ENCODE measurements around the gene ZNF844. TPM values are rescaled to one million over a fixed set of nuclear protein-coding genes. Genes with fewer than 3 reads are reported as not detected.
"Not testable (repeated sequence)": the region's sequence is repeated elsewhere in the genome, so short reads cannot be mapped to it uniquely, and the experiment has no call there.

The ZNF844 gene
- total RNA-seq, 2 experiments from 2014 or later = 22.2 to 23.7 TPM

DNA sequence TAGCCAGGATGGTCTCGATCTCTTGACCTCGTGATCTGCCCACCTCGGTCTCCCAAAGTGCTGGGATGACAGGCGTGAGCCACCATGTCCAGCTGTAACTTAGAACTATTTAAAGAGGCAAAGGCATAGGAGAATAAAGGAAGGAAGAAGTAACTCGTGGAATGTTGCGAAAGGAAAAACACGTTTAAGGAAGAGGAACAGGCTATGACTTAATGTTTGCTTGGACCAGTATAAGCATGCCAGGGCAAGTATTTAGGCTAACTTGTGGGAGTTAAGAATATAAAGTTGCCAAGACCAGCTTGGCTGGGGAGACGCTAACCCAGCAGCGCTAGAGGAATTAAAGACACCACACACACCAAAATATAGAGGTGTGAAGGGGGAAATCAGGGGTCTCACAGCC, 33.5 kb downstream of the ZNF844 start:
- peaks cover 7% of the 10 kb centered on the region for H3K27me3 Mint-ChIP-seq
- CTCF ChIA-PET = interaction anchor here (0.6 kb wide), 1 partner anchor 1428 kb away, joined by 3 read pairs; no protein-coding TSS in a partner anchor
- no peak for ATAC-seq (ENCODE audit: poor library complexity)
- no peaks in the 10 kb centered on the region for H3K4me1 Mint-ChIP-seq (ENCODE audit: low read depth)
- H3K4me3 ChIP-seq (ENCODE audit: low read length) = no peak overlapping the region
- H3K9me3 Mint-ChIP-seq = peaks cover 5% of the 10 kb centered on the region
- no peak for DNase-seq
- POLR2A ChIA-PET = no interaction called here
- H3K27ac ChIP-seq (ENCODE audit: low read depth in 1 of 2, low read length in 2 of 2) = no peak overlapping the region
- no peak overlapping the region for H3K4me3 Mint-ChIP-seq
- H3K36me3 Mint-ChIP-seq (ENCODE audit: low read depth) = peaks cover 4% of the 10 kb centered on the region
- H3K36me3 ChIP-seq (ENCODE audit: insufficient read depth, low read length) = no peaks in the 10 kb centered on the region
- no peaks in the 10 kb centered on the region for H3K27me3 ChIP-seq (ENCODE audit: control insufficient read depth in 1 of 2, insufficient read depth in 2 of 2, low read length in 2 of 2)
- no peak overlapping the region for H3K27ac Mint-ChIP-seq
- H3K9me3 ChIP-seq (ENCODE audit: control insufficient read depth in 1 of 2, insufficient read depth in 1 of 2, low read length in 2 of 2) = peaks cover 0 to 8% of the 10 kb centered on the region in 2 experiments
- intact Hi-C loops (cut with DNase I, micrococcal nuclease) = no loop called here
- H3K4me1 ChIP-seq (ENCODE audit: insufficient read depth, low read length) = peaks cover 2% of the 10 kb centered on the region
- TF ChIP-seq, protein P1, sequence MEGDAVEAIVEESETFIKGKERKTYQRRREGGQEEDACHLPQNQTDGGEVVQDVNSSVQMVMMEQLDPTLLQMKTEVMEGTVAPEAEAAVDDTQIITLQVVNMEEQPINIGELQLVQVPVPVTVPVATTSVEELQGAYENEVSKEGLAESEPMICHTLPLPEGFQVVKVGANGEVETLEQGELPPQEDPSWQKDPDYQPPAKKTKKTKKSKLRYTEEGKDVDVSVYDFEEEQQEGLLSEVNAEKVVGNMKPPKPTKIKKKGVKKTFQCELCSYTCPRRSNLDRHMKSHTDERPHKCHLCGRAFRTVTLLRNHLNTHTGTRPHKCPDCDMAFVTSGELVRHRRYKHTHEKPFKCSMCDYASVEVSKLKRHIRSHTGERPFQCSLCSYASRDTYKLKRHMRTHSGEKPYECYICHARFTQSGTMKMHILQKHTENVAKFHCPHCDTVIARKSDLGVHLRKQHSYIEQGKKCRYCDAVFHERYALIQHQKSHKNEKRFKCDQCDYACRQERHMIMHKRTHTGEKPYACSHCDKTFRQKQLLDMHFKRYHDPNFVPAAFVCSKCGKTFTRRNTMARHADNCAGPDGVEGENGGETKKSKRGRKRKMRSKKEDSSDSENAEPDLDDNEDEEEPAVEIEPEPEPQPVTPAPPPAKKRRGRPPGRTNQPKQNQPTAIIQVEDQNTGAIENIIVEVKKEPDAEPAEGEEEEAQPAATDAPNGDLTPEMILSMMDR (IDR thresholded peaks at IDR 0.05) = no peak

DNA sequence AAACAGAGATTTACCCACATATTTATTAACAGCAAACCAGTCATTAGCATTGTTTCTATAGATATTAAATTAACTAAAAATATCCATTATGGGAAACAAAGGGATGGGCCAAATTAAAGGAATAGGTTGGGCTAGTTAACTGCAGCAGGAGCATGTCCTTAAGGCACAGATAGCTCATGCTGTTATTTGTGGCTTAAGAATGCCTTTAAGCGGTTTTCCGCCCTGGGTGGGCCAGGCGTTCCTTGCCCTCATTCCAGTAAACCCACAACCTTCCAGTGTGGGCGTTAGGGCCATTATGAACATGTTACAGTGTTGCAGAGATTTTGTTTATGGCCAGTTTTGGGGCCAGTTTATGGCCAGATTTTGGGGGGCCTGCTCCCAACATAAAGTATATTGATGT, 39.4 kb downstream of the ZNF844 start:
- H3K9me3 Mint-ChIP-seq; H3K9me3 ChIP-seq (ENCODE audit: control insufficient read depth in 1 of 2, insufficient read depth in 1 of 2, low read length in 2 of 2); H3K27ac ChIP-seq (ENCODE audit: low read depth in 1 of 2, low read length in 2 of 2); H3K4me1 Mint-ChIP-seq (ENCODE audit: low read depth); H3K4me3 Mint-ChIP-seq; POLR2A ChIA-PET; H3K27me3 Mint-ChIP-seq; H3K4me3 ChIP-seq (ENCODE audit: low read length); H3K4me1 ChIP-seq (ENCODE audit: insufficient read depth, low read length); H3K27me3 ChIP-seq (ENCODE audit: control insufficient read depth in 1 of 2, insufficient read depth in 2 of 2, low read length in 2 of 2); ATAC-seq (ENCODE audit: poor library complexity); intact Hi-C loops (cut with DNase I, micrococcal nuclease); H3K36me3 ChIP-seq (ENCODE audit: insufficient read depth, low read length); DNase-seq; H3K36me3 Mint-ChIP-seq (ENCODE audit: low read depth); H3K27ac Mint-ChIP-seq: not testable (repeated sequence)
- CTCF ChIA-PET = interaction anchor here (0.6 kb wide), 1 partner anchor 9 kb away, joined by 3 read pairs; no protein-coding TSS in a partner anchor

DNA sequence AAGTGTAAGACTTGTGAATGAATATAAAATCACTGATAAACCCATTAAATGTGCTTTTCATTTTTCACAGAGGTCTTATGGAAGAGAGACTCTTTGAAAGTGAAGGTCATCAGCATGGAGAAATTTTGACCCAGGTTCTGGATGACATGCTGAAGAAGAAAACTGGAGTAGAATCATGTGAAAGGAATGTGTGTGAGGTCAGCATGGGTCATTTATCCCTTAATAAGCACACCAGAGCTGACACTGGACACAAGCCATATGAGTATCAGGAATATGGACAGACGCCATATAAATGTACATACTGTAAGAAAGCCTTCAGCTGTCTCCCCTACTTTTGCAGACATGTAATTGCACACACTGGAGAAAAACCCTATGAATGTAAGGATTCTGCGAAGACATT, 46.6 kb downstream of the ZNF844 start:
- Histone ChIP-seq H3K27me3 (ENCODE audit: control insufficient read depth in 1 of 2, insufficient read depth in 2 of 2, low read length in 2 of 2) (no peaks in the 10 kb centered on the region), H3K4me1 (ENCODE audit: insufficient read depth, low read length) (no peaks in the 10 kb centered on the region), H3K27ac (ENCODE audit: low read depth in 1 of 2, low read length in 2 of 2) (no peak overlapping the region), H3K4me3 (ENCODE audit: low read length) (no peak overlapping the region), H3K36me3 (ENCODE audit: insufficient read depth, low read length) (no peaks in the 10 kb centered on the region), H3K9me3 (ENCODE audit: control insufficient read depth in 1 of 2, insufficient read depth in 1 of 2, low read length in 2 of 2) (peaks cover 0 to 12% of the 10 kb centered on the region in 2 experiments)
- H3K27ac Mint-ChIP-seq = no peak overlapping the region
- intact Hi-C loops (cut with DNase I, micrococcal nuclease) = no loop called here
- H3K36me3 Mint-ChIP-seq (ENCODE audit: low read depth) = peaks cover 13% of the 10 kb centered on the region
- CTCF ChIA-PET = no interaction called here
- DNase-seq (no peak), ATAC-seq (ENCODE audit: poor library complexity) (no peak)
- no peak overlapping the region for H3K4me3 Mint-ChIP-seq
- H3K27me3 Mint-ChIP-seq = no peaks in the 10 kb centered on the region
- POLR2A ChIA-PET = no interaction called here
- peaks cover 3% of the 10 kb centered on the region for H3K9me3 Mint-ChIP-seq
- H3K4me1 Mint-ChIP-seq (ENCODE audit: low read depth) = no peaks in the 10 kb centered on the region
- TF ChIP-seq, protein P1 (IDR thresholded peaks at IDR 0.05) = no peak

DNA sequence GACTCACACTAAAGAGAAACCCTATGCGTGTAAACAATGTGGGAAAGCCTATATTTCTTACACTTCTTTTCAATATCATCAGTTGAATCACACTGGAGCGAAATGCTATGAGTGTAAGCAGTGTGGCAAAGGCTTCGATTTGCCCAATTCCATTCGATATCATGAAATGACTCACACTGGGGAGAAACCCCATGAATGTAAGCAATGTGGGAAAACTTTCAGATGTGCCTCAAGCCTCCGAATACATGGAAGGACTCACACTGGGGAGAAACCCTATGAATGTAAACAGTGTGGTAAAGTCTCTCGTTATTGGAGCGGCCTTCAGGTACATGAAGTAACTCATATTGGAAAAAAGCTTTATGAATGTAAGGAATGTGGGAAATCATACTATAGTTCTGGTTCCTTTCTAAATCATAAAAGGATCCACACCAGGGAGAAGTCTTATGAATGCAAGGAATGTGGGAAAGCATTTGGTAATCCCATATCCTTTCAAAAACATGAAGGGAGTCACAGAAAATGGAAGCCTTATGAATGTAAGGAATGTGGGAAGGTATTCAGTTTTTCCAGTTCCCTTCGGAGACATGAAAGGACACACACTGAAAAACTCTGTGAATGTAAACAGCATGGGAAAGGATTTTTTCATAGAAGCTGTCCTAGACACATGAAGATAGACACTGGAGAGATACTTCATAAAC, 47.6 kb downstream of the ZNF844 start:
- no peak overlapping the region for H3K4me3 ChIP-seq (ENCODE audit: low read length)
- POLR2A ChIA-PET = no interaction called here
- H3K4me1 ChIP-seq (ENCODE audit: insufficient read depth, low read length) = no peaks in the 10 kb centered on the region
- intact Hi-C loops (cut with DNase I, micrococcal nuclease) = no loop called here
- TF ChIP-seq, protein P1 (IDR thresholded peaks at IDR 0.05) = no peak
- H3K36me3 Mint-ChIP-seq (ENCODE audit: low read depth) = peaks cover 13% of the 10 kb centered on the region
- no peaks in the 10 kb centered on the region for H3K36me3 ChIP-seq (ENCODE audit: insufficient read depth, low read length)
- no peak overlapping the region for H3K27ac Mint-ChIP-seq
- no peak for ATAC-seq (ENCODE audit: poor library complexity)
- H3K27ac ChIP-seq (ENCODE audit: low read depth in 1 of 2, low read length in 2 of 2) = no peak overlapping the region
- H3K27me3 ChIP-seq (ENCODE audit: control insufficient read depth in 1 of 2, insufficient read depth in 2 of 2, low read length in 2 of 2) = no peaks in the 10 kb centered on the region
- H3K9me3 Mint-ChIP-seq = peaks cover 3% of the 10 kb centered on the region
- H3K4me3 Mint-ChIP-seq = no peak overlapping the region
- no peaks in the 10 kb centered on the region for H3K4me1 Mint-ChIP-seq (ENCODE audit: low read depth)
- CTCF ChIA-PET = no interaction called here
- H3K27me3 Mint-ChIP-seq = no peaks in the 10 kb centered on the region
- H3K9me3 ChIP-seq (ENCODE audit: control insufficient read depth in 1 of 2, insufficient read depth in 1 of 2, low read length in 2 of 2) = peaks cover 0 to 13% of the 10 kb centered on the region in 2 experiments
- no peak for DNase-seq
